Activated naive CD8-positive, alpha-beta T cell treated with anti-CD3 and anti-CD28 coated beads, Interleukin-2, amount 50 U/mL, for 24 hours (primary cell): Measurements from ENCODE around the gene C18orf32.
A peak's percentile ranks its signal among the peaks of the same experiment; 100 is the strongest.
"Not testable (repeated sequence)": the region's sequence is repeated elsewhere in the genome, so short reads cannot be mapped to it uniquely, and the experiment has no call there.

Source experiments
- ATAC-seq: fragments of 150-1000 bp; cut with Tn5 transposase; one replicate; pipeline ENCODE4 v1.10.0; 2021
- DNase-seq: peaks from one replicate; pipeline ENCODE4 v3.0.0; 2021
- H3K27ac Mint-ChIP-seq: one replicate; pipeline ENCODE4 v1.8.0; 2021; ENCODE audit warnings: mild to moderate bottlenecking, mixed read lengths
- H3K27me3 Mint-ChIP-seq: one replicate; pipeline ENCODE4 v1.8.0; 2021; ENCODE audit warnings: mixed read lengths
- H3K36me3 Mint-ChIP-seq: one replicate; pipeline ENCODE4 v1.8.0; 2021; ENCODE audit warnings: low read depth, mixed read lengths
- H3K4me1 Mint-ChIP-seq: one replicate; pipeline ENCODE4 v1.8.0; 2021; ENCODE audit warnings: mixed read lengths
- H3K4me3 Mint-ChIP-seq: one replicate; pipeline ENCODE4 v1.8.0; 2021; ENCODE audit warnings: mild to moderate bottlenecking, moderate library complexity, mixed read lengths
- H3K9me3 Mint-ChIP-seq: one replicate; pipeline ENCODE4 v1.8.0; 2021; ENCODE audit warnings: mixed read lengths

C18orf32 gene

DNA sequence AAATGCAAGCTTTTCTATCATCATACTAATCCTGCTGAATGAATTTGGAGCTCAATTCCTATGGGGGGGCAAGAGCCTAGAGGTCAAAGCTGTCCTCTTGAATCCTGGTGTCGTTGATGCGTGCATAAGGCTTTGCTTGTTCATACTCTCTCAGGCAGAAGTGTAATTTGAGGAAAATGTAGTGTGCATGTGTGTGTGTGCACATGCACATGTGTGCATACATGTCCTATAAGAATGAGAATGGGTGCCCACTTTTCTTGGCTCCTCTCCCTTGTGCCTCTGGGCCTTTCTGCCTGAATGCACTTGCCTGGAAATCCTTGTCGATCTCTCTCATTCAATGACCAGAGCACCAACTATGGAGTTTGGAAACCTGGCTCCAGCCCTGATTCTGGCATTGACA lies 28.5 kb upstream of the C18orf32 start:
- DNase-seq = no peak
- Mint-ChIP-seq H3K4me3 (no peak overlapping the region), H3K27me3 (peaks cover 4% of the 10 kb centered on the region), H3K9me3 (no peaks in the 10 kb centered on the region), H3K36me3 (no peaks in the 10 kb centered on the region), H3K4me1 (no peaks in the 10 kb centered on the region), H3K27ac (no peak overlapping the region)
- no peak for ATAC-seq

DNA sequence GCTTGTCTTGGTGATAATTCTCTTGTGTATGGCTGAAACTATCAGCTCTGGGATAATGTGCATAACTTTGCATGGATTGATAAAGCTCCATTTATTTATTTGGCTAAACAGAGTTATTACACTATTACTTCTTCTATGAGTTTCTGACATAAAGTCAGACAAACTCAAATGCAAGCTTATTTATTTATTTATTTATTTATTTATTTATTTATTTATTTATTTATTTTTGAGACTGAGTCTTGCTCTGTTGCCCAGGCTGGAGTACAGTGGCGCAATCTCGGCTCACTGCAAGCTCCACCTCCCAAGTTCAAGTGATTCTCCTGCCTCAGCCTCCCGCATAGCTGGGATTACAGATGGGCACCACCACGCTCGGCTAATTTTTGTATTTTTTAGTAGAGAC lies 28.0 kb upstream of the C18orf32 start:
- DNase-seq = not testable (repeated sequence)

DNA sequence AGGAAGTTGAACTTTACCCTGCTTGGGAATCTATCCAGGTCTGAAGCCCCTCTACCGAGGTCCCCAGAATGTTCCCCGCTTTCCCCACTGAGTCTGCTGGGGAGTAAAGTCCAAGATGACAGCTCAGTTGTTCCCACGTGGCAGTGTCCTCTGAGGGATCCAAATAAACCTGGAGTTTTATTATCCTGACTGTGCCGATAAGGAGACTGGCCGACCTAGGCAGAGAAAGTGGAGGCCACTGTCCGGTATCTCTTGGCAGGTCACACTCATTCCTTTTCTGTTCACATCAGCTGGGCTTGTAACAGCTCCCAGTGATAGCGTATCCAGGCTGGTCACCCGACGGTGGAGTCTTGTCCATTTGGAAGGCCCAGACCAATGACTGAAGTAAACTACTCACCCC lies 27.5 kb upstream of the C18orf32 start:
- Mint-ChIP-seq H3K36me3 (no peaks in the 10 kb centered on the region), H3K4me3 (no peak overlapping the region), H3K27ac (no peak overlapping the region), H3K9me3 (no peaks in the 10 kb centered on the region), H3K4me1 (no peaks in the 10 kb centered on the region), H3K27me3 (peaks cover 4% of the 10 kb centered on the region)
- DNase-seq (no peak), ATAC-seq (no peak)

More for the DNA sequence above, 28.0 kb upstream of the C18orf32 start:
- not testable (repeated sequence) for H3K4me1 Mint-ChIP-seq, H3K36me3 Mint-ChIP-seq, H3K4me3 Mint-ChIP-seq, H3K27me3 Mint-ChIP-seq, H3K27ac Mint-ChIP-seq, ATAC-seq, H3K9me3 Mint-ChIP-seq

DNA sequence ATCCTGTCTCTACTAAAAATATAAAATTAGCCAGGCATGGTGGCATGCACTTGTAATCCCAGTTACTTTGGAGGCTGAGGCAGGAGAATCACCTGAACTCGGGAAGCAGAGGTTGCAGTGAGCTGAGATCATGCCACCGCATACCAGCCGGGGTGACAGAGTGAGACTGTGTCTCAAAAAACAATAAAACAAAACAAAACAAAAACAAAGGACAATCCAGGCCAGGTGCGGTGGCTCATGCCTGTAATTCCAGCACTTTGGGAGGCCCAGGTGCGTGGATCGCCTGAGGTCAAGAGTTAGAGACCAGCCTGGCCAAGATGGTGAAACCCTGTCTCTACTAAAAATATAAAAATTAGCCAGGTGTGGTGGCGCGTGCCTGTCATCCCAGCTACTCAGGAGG lies 25.8 kb upstream of the C18orf32 start:
- H3K36me3 Mint-ChIP-seq, DNase-seq, ATAC-seq, H3K27me3 Mint-ChIP-seq, H3K27ac Mint-ChIP-seq, H3K9me3 Mint-ChIP-seq, H3K4me1 Mint-ChIP-seq, H3K4me3 Mint-ChIP-seq: not testable (repeated sequence)

DNA sequence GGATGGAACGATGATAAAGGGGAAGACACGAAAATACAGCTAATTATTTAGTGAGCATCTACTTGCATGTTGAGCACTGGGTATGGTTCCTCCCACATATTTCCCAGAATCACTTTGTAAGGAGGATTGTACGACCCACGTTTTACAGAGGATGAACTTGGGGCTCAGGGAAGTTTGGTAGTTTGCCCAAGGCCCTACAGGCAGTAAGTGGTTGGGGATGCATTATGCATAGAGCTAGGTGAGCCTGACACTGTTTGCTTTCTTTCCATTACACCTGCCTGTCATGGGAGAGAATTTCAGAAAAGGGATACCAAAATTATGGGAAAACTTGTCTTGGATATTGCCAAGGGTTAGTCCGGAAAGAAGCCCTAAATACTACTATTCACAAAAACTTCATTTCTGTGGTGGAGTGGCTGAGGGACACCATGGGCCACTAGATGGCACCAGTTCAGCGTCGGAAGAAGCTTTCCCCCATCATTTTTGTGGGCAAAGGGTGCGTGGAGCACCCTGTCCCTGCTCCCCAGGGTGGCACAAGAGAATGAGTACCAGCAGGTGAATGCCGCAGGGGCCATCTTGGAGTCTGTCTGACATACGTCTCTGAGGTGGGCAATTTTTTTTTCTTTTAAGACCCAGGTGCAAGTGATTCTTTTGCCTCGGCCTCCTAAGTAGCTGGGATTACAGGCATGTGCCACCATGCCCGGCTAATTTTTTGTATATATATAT lies 23.5 kb upstream of the C18orf32 start:
- peaks cover 20% of the 10 kb centered on the region for H3K27me3 Mint-ChIP-seq
- ATAC-seq (peak; percentile 66), DNase-seq (peak; percentile 54)
- H3K27ac Mint-ChIP-seq = no peak overlapping the region
- no peak overlapping the region for H3K4me3 Mint-ChIP-seq
- no peaks in the 10 kb centered on the region for H3K9me3 Mint-ChIP-seq
- H3K36me3 Mint-ChIP-seq = no peaks in the 10 kb centered on the region
- no peaks in the 10 kb centered on the region for H3K4me1 Mint-ChIP-seq

DNA sequence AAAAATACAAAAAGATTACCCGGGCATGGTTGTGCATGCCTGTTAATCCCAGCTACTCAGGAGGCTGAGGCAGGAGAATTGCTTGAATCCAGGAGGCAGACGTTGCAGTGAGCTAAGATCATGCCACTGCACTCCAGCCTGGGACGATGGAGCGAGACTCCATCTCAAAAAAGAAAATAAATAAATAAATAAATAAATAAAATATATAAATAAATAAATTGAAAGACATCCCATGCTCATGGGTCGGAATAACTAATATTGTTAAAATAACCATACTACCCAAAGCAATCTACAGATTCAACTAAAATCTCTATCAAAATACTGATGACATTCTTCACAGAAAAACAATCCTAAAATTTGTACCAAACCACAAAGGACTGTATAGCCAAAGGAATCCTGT lies 19.4 kb upstream of the C18orf32 start:
- not testable (repeated sequence) for H3K4me3 Mint-ChIP-seq, H3K27ac Mint-ChIP-seq, H3K36me3 Mint-ChIP-seq, H3K9me3 Mint-ChIP-seq, ATAC-seq, H3K4me1 Mint-ChIP-seq, DNase-seq
- peaks cover 20% of the 10 kb centered on the region for H3K27me3 Mint-ChIP-seq

DNA sequence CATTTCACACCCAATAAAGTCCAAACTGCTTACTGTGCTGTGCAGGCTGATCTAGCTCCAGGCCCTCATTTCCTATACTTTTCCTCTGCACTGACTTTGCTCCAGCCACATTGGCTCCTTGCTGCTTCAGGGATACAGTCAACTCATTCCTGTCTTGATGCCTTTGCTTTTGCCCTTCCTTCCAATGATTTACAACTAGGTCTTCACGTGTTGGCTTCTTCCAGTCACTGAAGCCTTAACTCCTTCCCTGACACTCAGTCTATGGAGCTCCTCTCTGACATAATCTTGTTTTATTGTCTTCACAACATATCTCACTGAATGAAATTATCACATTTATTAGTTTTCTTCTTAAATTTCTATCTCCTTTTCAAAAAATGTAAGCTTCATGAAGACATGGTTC lies 16.9 kb upstream of the C18orf32 start:
- Mint-ChIP-seq H3K9me3 (no peaks in the 10 kb centered on the region), H3K27ac (no peak overlapping the region), H3K36me3 (no peaks in the 10 kb centered on the region), H3K4me1 (no peaks in the 10 kb centered on the region), H3K4me3 (no peak overlapping the region), H3K27me3 (peaks cover 21% of the 10 kb centered on the region)
- ATAC-seq (no peak), DNase-seq (no peak)

DNA sequence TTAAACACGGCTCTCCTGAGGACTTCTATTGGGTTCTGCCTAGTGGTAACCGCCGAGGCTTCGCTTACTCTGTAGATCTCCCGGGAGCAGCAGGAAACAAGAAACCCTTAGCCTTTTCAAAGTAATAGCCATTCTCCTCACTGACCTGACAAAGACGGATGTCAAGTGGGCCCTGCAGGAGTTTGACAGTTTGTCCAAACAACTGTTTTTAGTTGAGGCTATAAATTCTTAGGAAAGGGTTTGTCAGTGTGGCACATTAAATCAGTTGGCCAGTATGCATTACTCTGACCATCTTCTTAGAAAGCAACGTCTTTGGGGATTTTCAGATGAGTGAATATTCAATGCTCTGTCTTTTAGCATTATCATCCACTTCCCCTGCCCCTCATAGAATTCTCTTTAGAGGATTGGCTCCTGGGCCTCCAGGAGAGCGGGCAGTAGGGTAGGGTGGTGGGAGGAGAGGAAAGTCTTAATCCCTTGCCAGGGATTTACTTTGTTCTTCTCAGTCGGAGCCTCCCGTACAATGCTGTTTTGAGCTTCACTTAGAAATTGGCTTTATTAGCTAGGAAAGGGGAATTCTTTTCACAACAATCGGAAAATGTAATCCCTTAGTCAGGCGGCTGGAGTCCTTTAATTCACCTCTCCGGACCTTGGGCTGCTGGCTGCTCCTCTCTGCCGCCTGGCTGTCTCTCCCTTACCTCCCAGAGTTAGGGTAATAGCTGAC lies 13.3 kb upstream of the C18orf32 start:
- DNase-seq (no peak), ATAC-seq (no peak)
- Mint-ChIP-seq H3K27me3 (peaks cover 8% of the 10 kb centered on the region), H3K4me1 (no peaks in the 10 kb centered on the region), H3K4me3 (no peak overlapping the region), H3K27ac (no peak overlapping the region), H3K9me3 (no peaks in the 10 kb centered on the region), H3K36me3 (no peaks in the 10 kb centered on the region)

DNA sequence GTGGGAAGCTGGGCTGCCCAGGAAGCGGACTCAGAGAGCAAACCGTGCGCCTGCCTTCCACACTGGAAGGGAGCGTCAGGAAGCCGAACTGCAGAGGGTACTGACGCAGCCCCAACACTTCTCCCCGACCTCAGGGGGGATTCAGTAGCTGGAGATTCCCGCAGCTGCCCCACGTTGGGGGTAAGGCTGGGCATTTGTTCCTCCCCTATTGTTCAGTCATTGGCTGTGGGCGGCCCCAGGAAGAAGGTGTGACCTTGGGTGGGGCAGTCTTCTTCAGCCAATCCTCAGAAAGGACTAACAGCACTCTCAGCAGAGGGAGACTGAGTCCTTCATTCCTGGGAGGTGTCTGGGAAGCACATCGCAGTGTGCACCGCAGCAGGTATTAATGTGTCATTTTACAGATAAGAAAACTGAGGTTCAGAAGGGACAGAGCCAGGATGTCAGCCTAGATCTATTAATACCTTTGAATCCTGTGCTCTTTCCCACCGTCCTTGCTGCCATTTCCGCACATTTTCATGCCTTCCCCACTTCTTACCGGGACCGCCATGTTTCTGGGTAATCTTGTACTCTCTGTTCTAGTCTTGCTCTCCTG lies 12.1 kb upstream of the C18orf32 start:
- Mint-ChIP-seq H3K27me3 (peaks cover 8% of the 10 kb centered on the region), H3K36me3 (no peaks in the 10 kb centered on the region), H3K4me1 (no peaks in the 10 kb centered on the region), H3K27ac (no peak overlapping the region), H3K4me3 (no peak overlapping the region), H3K9me3 (no peaks in the 10 kb centered on the region)
- DNase-seq (no peak), ATAC-seq (no peak)

DNA sequence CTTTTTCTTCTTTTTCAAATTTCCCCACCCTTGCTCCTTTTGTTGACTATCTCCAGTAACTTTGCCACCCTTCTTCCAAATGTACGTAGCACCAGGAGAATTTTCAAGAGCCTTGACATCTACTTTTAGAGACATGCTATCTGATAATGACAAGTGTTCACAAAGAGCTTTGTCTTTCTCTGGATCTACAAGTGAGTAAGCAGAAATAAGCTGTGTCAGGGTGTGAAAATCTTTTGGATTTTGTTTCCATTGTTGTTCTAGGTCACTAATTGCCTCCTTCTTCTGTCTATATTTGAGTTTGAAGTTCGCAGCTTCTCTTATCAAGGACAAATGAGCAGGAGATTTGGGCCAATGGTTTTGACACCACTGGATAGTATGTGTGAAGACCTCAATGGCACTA lies 8.4 kb upstream of the C18orf32 start:
- no peak overlapping the region for H3K27ac Mint-ChIP-seq
- ATAC-seq (no peak), DNase-seq (no peak)
- H3K27me3 Mint-ChIP-seq = peaks cover 3% of the 10 kb centered on the region
- peaks cover 18% of the 10 kb centered on the region for H3K36me3 Mint-ChIP-seq
- H3K4me1 Mint-ChIP-seq = peaks cover 21% of the 10 kb centered on the region
- H3K9me3 Mint-ChIP-seq = no peaks in the 10 kb centered on the region
- no peak overlapping the region for H3K4me3 Mint-ChIP-seq

DNA sequence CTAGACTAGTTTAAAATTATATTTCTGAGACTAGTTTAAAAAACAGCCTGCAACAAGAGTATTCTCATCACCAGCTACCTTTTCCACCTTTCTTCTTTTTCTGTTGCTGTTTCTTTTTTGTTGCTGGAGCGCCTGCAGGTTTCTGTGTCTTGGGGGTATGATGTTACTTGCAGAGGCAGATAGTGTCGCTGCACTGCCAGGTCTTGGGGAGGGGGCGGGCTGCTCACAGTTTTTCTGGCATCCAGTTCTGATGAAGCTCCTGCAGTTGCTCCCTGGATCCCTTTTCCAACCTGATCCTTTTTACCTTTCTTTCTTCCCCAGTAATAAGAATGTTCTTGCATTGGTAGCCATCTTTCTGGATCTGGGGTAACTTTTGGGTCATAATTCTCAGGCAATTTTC lies 8.0 kb upstream of the C18orf32 start:
- Mint-ChIP-seq H3K4me1 (peaks cover 25% of the 10 kb centered on the region), H3K27ac (no peak overlapping the region), H3K27me3 (peaks cover 3% of the 10 kb centered on the region), H3K36me3 (peaks cover 22% of the 10 kb centered on the region), H3K9me3 (no peaks in the 10 kb centered on the region), H3K4me3 (no peak overlapping the region)
- ATAC-seq (no peak), DNase-seq (no peak)

DNA sequence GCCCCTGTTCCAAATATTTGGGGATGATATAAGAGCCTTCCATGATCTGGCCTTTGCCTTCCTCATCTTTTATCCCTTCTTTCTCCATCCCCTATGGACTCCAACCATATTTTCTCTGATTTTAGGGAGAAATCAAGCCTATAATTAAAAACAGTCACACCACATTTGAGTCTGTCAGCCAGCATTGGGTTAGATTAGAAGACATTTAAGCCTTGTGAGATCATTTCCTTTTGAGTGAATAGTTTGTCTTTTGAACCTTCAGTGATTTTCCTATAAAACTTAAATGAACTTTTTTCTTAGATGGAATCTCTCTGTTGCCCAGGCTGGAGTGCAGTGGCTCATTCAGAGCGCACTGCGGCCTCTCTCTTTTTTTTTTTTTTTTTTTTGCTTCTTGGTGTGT lies 7.6 kb upstream of the C18orf32 start:
- Mint-ChIP-seq H3K36me3 (peaks cover 26% of the 10 kb centered on the region), H3K4me3 (no peak overlapping the region), H3K27ac (no peak overlapping the region), H3K9me3 (no peaks in the 10 kb centered on the region), H3K27me3 (peaks cover 3% of the 10 kb centered on the region), H3K4me1 (peaks cover 29% of the 10 kb centered on the region)
- ATAC-seq = no peak
- no peak for DNase-seq

DNA sequence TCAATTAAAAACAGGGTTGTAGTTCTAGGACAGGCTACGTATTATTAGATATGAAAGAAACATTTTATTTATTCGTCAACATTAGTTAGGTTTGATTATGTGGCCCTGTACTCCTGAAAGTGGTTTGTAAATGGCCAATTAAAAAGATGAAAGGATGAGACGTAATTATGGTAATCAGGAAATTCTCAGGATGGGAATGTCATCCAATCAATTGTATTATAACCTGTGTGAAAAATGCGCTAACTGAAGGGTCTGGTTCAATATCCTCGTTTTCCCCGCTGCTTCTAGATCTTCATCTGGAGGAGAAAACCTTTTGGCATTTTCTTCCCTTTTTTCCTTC lies 5.6 kb upstream of the C18orf32 start:
- Mint-ChIP-seq H3K27ac (peak overlapping the region; percentile 98), H3K9me3 (no peaks in the 10 kb centered on the region), H3K4me3 (peak overlapping the region; percentile 94), H3K27me3 (no peaks in the 10 kb centered on the region), H3K4me1 (peaks cover 47% of the 10 kb centered on the region), H3K36me3 (peaks cover 45% of the 10 kb centered on the region)
- no peak for DNase-seq
- ATAC-seq = no peak

DNA sequence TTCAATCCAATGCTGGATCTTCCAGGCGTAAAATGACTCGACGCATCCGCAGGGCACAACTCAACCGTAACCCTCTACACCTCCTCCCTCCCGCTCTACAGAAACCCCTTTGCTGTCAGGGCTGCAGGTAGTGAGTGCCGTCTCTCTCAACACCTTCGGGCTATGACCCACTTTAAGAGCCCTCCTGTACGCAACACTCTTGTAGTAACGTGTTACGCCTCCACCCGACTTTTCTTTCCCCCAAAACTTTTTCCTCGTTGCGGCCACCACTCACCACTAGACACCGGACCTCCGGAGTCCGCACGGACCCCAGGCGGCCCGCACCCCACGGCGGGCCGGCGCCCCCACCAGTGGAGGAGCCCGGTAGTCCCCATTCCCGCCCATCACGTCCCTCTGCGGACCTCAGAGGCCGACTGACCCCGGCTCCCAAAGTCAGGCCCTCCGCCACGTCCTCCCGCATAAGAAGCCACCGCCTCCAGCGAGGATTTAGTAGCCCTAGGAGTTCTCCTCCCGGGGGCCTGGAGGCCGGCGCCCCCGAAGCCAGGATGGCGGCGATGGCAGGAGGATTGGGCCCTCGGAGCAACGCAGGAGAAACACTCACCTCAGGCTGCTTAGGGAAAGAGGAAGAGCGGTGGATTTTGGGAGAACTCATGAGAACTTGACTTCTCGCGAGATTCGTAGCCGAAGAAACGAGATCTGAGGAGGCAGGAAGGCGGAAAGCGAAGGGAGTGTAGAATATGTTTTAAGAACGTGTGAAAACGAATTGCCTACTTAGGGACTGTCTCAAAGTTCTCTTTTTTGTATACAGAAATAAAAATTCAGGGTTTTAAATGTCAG lies 5.0 kb upstream of the C18orf32 start, which contains the start of gene RPL17:
Gene RPL17 (minus strand): TSS at position 609 of the 837 bp plus-strand sequence.
- Mint-ChIP-seq H3K9me3 (no peaks in the 10 kb centered on the region), H3K4me1 (peaks cover 53% of the 10 kb centered on the region), H3K27me3 (no peaks in the 10 kb centered on the region), H3K4me3 (peak within 1 kb of the TSS; percentile 94), H3K27ac (peak within 1 kb of the TSS; percentile 98), H3K36me3 (peaks cover 51% of the 10 kb centered on the region)
- ATAC-seq (peak; percentile 77), DNase-seq (peak; percentile 82)
